B cell (primary cell): ENCODE data around the gene SLC44A3.

Experiments
- EZH2 ChIP-seq: IDR thresholded peaks from 2 replicates; pipeline ENCODE4 v1.6.1; 2012; ENCODE audit warnings: borderline replicate concordance, low read depth, mild to moderate bottlenecking, moderate library complexity, low read length; ENCODE audit not compliant: insufficient read depth, poor library complexity, severe bottlenecking
- TF ChIP-seq, protein P1 (sequence below): fragments of 200-600 bp; IDR thresholded peaks from one replicate; pipeline ENCODE4 v1.8.0; 2022; ENCODE audit warnings: antibody characterized with exemption, mild to moderate bottlenecking

- TF ChIP-seq, protein P1, sequence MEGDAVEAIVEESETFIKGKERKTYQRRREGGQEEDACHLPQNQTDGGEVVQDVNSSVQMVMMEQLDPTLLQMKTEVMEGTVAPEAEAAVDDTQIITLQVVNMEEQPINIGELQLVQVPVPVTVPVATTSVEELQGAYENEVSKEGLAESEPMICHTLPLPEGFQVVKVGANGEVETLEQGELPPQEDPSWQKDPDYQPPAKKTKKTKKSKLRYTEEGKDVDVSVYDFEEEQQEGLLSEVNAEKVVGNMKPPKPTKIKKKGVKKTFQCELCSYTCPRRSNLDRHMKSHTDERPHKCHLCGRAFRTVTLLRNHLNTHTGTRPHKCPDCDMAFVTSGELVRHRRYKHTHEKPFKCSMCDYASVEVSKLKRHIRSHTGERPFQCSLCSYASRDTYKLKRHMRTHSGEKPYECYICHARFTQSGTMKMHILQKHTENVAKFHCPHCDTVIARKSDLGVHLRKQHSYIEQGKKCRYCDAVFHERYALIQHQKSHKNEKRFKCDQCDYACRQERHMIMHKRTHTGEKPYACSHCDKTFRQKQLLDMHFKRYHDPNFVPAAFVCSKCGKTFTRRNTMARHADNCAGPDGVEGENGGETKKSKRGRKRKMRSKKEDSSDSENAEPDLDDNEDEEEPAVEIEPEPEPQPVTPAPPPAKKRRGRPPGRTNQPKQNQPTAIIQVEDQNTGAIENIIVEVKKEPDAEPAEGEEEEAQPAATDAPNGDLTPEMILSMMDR = no peak
- TF ChIP-seq EZH2 = no peak
These were observed 13.7 kb upstream of the SLC44A3 start for GRCh38 chr1:94806441-94806871.
